ENCODE measurements around the gene MALT1.
A peak's percentile ranks its signal among the peaks of the same experiment; 100 is the strongest.

The MALT1 gene

DNA sequence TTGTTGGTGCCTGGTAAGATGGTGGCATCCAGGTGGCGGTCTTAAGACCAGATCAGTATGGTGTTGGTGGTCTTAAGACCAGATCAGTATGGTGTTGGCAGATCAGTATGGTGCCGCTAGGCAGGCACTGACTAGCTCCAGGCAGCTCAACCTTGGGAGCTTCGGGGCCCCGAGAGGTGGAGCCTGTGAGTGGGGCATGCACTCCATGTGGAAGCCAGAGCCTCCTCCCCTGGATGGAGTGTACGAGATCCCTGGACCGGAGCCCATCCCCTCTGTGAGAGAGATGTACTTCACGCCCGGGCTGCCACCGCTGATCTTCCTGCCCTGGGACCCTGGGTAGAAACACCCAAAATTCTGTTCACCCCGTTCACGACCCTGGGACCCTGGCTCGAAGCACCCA lies 19.0 kb downstream of the MALT1 start:
- DNase-seq (ENCODE audit: low spot score): no peak

DNA sequence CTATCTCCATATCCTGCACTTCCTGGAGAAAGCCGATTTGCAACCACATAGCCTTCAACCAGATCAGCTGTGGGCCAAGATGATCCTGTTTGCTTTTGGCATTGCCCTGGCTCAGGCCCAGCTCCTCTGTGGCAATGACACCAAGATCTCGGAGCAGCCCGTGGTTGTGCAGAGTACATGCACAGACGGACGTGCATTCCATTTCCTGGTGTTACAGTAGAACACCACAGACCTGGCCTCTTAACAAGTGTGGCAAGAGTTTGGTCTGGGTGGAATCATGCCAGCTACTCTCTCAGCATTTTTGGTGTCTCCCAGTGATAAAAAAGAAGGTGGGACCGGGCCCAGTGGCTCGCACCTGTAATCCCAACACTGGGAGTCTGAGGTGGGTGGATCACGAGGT lies 20.0 kb downstream of the MALT1 start:
- DNase-seq (ENCODE audit: low spot score): peak; percentile 62

- DNase-seq (ENCODE audit: low spot score): no peak
Measured at GRCh38 chr18:58692422-58693185, 21.3 kb downstream of the MALT1 start.

DNA sequence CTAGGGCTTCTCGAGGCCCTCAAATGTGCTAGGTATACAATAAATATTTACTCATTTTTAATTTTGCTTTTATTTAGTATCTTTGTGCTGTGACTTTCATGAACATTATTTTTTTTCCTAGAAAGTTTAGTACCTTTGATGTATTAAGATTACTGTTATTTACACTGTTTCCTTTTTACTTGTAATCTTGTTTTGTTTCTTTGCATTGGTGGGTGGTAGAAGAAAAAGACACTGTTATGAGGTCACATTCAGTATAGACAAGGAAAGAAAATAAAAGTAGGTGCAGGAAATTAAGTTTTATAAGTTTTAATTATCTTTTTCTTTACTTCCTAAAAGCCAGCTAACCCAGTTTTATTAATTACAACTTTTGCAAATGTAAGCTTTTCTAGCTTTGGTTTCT lies 23.0 kb downstream of the MALT1 start:
- no peak for DNase-seq (ENCODE audit: low spot score)

- DNase-seq (ENCODE audit: low spot score): no peak
Measured at GRCh38 chr18:58694720-58695468, 23.6 kb downstream of the MALT1 start.

DNA sequence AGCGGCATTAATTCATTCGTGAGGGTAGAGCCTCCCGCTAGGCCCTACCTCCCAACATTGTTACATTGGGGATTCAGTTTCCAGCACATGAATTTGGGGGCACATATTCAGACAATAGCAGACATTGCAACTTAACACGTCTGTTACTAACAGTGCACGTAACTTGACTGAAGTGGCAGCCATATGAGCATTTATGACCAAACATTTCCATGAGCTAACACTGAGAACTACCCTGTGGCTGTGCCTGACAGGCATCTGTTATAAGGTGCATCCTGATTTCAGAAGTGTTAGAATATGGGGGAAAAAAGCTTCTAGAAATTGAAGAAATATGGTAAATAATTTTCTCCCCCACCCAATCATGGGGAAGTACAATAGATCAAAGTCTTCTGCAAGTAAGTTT lies 24.5 kb downstream of the MALT1 start:
- DNase-seq (ENCODE audit: low spot score): no peak

DNA sequence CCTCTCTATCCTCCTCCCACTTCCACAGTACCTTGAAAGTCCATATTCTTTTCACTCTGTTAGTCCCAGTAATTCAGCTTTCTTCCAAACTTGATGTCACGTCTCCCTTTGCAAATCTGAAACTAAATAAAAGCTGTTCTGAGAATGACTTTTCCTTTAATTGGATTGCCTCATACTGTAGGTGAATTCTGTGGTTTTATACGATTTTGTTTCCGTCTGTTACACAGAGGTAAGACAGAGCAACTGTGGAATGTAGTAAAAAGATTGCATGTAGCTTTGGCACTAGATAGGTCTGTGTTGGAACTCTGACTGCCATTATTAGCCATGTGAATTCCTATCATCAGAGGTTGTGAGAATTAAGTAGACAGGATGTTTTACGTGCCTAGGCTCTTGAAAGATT lies 25.9 kb downstream of the MALT1 start:
- DNase-seq (ENCODE audit: low spot score): no peak

DNA sequence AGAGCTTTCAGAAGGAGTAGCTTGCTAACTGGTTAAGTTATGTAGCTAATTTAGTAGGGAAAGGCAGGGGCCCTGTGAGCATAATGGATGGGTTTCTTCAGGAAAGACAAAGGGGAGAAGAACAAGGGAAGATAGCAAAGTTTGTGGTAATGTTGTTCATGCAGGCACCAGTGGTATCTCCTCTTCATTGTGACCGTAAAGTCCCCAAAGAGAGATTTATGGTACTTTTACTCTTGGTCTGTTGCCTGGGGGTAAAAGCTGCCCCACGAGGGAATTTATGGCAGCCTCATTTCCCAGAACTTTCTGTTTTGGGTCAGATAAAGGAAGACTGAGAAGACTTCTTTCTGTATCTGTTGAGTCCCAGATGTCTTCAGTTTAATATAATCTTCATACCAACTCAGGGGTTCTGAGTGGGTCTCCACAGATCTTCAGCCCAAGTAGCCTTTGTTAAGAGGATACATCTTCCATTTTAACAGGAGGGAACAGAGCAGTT lies 27.5 kb downstream of the MALT1 start:
- no peak for DNase-seq (ENCODE audit: low spot score)

- peak; percentile 21 for DNase-seq (ENCODE audit: low spot score)
Measured at GRCh38 chr18:58699551-58699950, 28.3 kb downstream of the MALT1 start.

- no peak for DNase-seq (ENCODE audit: low spot score)
Measured at GRCh38 chr18:58700209-58700608, 28.9 kb downstream of the MALT1 start.

DNA sequence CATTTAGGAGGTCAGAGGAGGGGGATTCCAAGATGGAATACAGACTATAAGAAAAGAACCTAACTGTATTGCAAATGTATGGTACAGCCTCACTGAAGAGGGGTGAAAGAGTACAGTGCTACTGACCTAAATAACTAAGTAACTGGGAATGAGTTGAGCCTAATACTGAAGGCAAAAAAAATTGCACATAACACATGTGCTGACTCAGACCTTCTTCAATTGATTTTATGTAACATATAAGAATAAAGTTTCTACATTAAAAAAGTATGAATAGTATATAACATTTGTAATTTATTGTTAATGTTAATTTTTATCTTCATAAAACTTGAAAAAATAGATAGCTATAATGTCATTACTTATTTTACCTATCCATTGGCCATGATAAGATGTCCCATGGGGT lies 41.7 kb downstream of the MALT1 start:
- no peak for DNase-seq (ENCODE audit: low spot score)

- no peak for DNase-seq (ENCODE audit: low spot score)
Measured at GRCh38 chr18:58714259-58714658, 43.0 kb downstream of the MALT1 start.

GRCh38 chr18:58714821-58715220 lies 43.6 kb downstream of the MALT1 start:
- no peak for DNase-seq (ENCODE audit: low spot score)

- DNase-seq (ENCODE audit: low spot score): no peak
Measured at GRCh38 chr18:58715540-58715939, 44.3 kb downstream of the MALT1 start.

DNA sequence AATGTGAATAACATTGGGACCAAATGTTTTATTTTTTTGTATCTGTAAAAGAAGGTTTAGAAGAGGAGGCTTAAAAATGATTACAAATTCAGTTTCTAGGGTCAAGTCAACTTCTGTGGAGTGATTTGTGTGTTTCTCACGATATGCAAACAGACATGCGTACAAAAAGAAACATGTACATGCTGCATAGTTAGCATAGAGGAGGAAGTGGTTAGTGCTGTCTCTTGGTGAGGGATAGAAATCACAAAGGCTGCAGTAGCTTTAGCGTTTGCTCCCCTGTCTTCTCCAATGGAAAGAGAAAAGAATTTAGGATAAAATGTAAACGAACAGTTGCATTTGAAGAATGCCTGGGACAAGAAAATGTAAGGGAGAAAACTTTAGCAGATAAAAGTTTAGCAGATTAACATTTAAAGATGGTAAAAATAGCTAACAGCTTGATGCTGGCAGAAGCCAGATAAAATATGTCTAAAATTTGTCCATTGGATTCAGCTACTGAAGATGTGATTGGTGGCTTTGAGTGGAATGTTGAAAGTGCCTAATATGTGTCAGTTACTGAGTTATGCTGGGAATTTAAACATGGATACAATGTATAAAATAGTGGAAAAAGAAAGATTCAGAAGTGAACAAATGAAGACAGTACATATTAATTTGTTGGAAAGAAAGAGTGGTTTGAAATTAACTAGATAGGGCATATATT lies 44.9 kb downstream of the MALT1 start:
- no peak for DNase-seq (ENCODE audit: low spot score)

- DNase-seq (ENCODE audit: low spot score): peak; percentile 7
Measured at GRCh38 chr18:58721566-58722239, 50.4 kb downstream of the MALT1 start.

- DNase-seq (ENCODE audit: low spot score): peak; percentile 61
Measured at GRCh38 chr18:58723810-58724602, 52.7 kb downstream of the MALT1 start.

GRCh38 chr18:58726671-58727070 lies 55.4 kb downstream of the MALT1 start:
- no peak for DNase-seq (ENCODE audit: low spot score)

DNA sequence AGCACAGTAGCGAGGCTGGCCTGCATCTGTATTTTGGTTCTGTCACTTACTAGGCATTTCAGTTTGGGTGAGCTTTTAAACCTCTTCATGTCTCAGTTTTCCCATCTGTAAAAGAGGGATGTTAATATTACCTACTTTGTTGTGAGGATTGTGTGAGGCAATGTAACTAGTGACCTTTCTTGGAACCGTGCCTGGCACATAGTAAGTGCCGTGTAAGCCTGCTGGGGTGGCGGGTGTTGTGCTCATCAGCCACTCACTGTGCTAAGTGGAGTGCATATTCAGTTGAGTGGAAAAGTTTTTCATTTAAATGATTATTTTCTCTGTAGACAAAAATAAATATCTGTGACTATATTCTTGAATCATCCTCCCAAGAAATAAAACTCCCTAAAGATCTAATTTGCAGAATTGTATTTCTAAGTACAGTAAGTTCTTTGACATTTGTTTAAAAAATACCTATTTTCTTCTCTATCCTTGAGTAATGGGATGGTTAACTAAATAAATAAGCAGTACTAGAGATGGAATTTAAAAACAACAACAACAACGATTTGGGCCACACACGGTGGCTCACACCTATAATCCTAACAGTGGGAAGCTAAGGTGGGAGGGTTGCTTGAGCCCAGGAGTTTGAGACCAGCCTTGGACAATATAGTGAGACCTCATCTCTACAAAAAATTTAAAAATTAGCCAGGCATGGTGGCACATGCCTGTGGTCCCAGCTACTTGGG lies 56.7 kb downstream of the MALT1 start:
- DNase-seq (ENCODE audit: low spot score): peak; percentile 22

DNA sequence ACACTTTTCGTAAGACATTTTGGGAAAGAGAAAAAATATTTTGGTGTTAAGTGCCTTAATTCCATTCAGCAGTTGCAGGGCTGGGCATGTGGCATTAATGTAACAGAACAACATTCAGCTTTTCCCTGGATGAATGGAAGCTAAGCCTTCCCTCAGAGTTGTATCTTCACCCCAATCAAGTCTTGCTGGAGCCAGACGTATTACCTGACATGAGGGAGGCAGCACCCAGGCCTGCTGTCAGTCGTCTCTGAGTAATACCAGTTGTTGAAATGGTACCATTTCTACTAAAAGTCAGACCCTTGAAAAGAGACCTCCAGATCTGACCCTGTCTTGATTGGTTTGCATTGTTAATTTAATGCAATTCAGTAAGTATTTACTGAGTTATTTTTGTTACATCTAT lies 57.5 kb downstream of the MALT1 start:
- no peak for DNase-seq (ENCODE audit: low spot score)

DNA sequence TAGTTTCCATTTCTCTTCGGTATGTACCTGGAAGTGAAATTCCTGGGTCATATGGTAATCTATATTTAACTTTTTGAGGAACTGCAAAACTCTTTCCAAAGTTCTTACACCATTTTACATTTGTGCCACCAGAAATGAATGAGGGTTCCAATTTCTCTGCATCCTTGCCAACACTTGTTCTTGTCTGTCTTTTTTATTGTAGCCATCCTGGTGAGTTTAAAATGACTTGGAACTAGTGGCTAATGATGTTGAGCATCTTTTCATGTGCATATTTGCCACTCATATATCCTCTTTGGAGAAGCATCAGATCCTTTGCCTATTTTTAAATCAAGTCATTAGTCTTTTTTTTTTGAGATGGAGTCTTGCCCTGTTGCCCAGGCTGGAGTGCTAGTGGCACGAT lies 59.4 kb downstream of the MALT1 start:
- no peak for DNase-seq (ENCODE audit: low spot score)

Data from kidney tubule cell (primary cell).